ENCODE results near the gene HOXB1.
"Not testable (repeated sequence)": the region's sequence is repeated elsewhere in the genome, so short reads cannot be mapped to it uniquely, and the experiment has no call there.

Gene HOXB1

GRCh38 chr17:48510761-48511604 is 19.8 kb downstream of the HOXB1 start:
- no peaks in the 10 kb centered on the region for H3K36me3 ChIP-seq (ENCODE audit: insufficient read depth, low read length)
- no peaks in the 10 kb centered on the region for H3K9me3 ChIP-seq (ENCODE audit: low read length)
- no peaks in the 10 kb centered on the region for H3F3A ChIP-seq (ENCODE audit: insufficient read depth, low read length)
- H3K27me3 ChIP-seq (ENCODE audit: insufficient read depth, low read length) = no peaks in the 10 kb centered on the region
- H3K4me1 ChIP-seq (ENCODE audit: insufficient read depth, low read length, severe bottlenecking) = no peaks in the 10 kb centered on the region
- H2AFZ ChIP-seq (ENCODE audit: low read length) = no peak overlapping the region
- no peak overlapping the region for H3K9ac ChIP-seq (ENCODE audit: low read length)
- no peaks in the 10 kb centered on the region for H4K20me1 ChIP-seq (ENCODE audit: insufficient read depth, low read length)
- H3K9me2 ChIP-seq (ENCODE audit: low read depth, low read length) = no peaks in the 10 kb centered on the region
- no peak overlapping the region for H3K4me2 ChIP-seq (ENCODE audit: low read length)
- H3K27ac ChIP-seq (ENCODE audit: low read depth, low read length, poor library complexity, severe bottlenecking) = no peak overlapping the region
- no peaks in the 10 kb centered on the region for H3K79me2 ChIP-seq (ENCODE audit: insufficient read depth, low read length)
- TF ChIP-seq CTCF (IDR thresholded peaks at IDR 0.05; ENCODE audit: low read length) (no peak), EZH2 (IDR thresholded peaks at IDR 0.05; ENCODE audit: borderline replicate concordance, low read length) (no peak)
- H3K4me3 ChIP-seq (ENCODE audit: low read depth, low read length, poor library complexity, severe bottlenecking) = no peak overlapping the region

GRCh38 chr17:48510381-48510760 is 20.4 kb downstream of the HOXB1 start:
- no peak overlapping the region for H3K4me2 ChIP-seq (ENCODE audit: low read length)
- no peak overlapping the region for H3K27ac ChIP-seq (ENCODE audit: low read depth, low read length, poor library complexity, severe bottlenecking)
- H3K9ac ChIP-seq (ENCODE audit: low read length) = no peak overlapping the region

GRCh38 chr17:48509708-48510107 is 21.1 kb downstream of the HOXB1 start:
- H3K36me3 ChIP-seq (ENCODE audit: insufficient read depth, low read length); H3K9me2 ChIP-seq (ENCODE audit: low read depth, low read length); H3K27ac ChIP-seq (ENCODE audit: low read depth, low read length, poor library complexity, severe bottlenecking); H3K4me1 ChIP-seq (ENCODE audit: insufficient read depth, low read length, severe bottlenecking); H3F3A ChIP-seq (ENCODE audit: insufficient read depth, low read length); H3K79me2 ChIP-seq (ENCODE audit: insufficient read depth, low read length); H2AFZ ChIP-seq (ENCODE audit: low read length); H4K20me1 ChIP-seq (ENCODE audit: insufficient read depth, low read length); H3K4me3 ChIP-seq (ENCODE audit: low read depth, low read length, poor library complexity, severe bottlenecking); H3K4me2 ChIP-seq (ENCODE audit: low read length); H3K9ac ChIP-seq (ENCODE audit: low read length); H3K9me3 ChIP-seq (ENCODE audit: low read length); H3K27me3 ChIP-seq (ENCODE audit: insufficient read depth, low read length): not testable (repeated sequence)

More at GRCh38 chr17:48510381-48510760, 20.4 kb downstream of the HOXB1 start:
- H3K4me1 ChIP-seq (ENCODE audit: insufficient read depth, low read length, severe bottlenecking) = no peaks in the 10 kb centered on the region
- H3K9me2 ChIP-seq (ENCODE audit: low read depth, low read length) = no peaks in the 10 kb centered on the region
- H2AFZ ChIP-seq (ENCODE audit: low read length) = no peak overlapping the region
- TF ChIP-seq CTCF (IDR thresholded peaks at IDR 0.05; ENCODE audit: low read length) = no peak
- no peak for TF ChIP-seq EZH2 (IDR thresholded peaks at IDR 0.05; ENCODE audit: borderline replicate concordance, low read length)
- H3K4me3 ChIP-seq (ENCODE audit: low read depth, low read length, poor library complexity, severe bottlenecking) = no peak overlapping the region
- H3K27me3 ChIP-seq (ENCODE audit: insufficient read depth, low read length) = no peaks in the 10 kb centered on the region
- no peaks in the 10 kb centered on the region for H3K36me3 ChIP-seq (ENCODE audit: insufficient read depth, low read length)
- H3K79me2 ChIP-seq (ENCODE audit: insufficient read depth, low read length) = no peaks in the 10 kb centered on the region
- H4K20me1 ChIP-seq (ENCODE audit: insufficient read depth, low read length) = no peaks in the 10 kb centered on the region
- H3K9me3 ChIP-seq (ENCODE audit: low read length) = no peaks in the 10 kb centered on the region
- H3F3A ChIP-seq (ENCODE audit: insufficient read depth, low read length) = no peaks in the 10 kb centered on the region

- no peak overlapping the region for H3K4me3 ChIP-seq (ENCODE audit: low read depth, low read length, poor library complexity, severe bottlenecking)
Observed at GRCh38 chr17:48506246-48506645, 24.6 kb downstream of the HOXB1 start.

More at GRCh38 chr17:48506246-48506645, 24.6 kb downstream of the HOXB1 start:
- Histone ChIP-seq H3K9ac (ENCODE audit: low read length) (no peak overlapping the region), H3K27ac (ENCODE audit: low read depth, low read length, poor library complexity, severe bottlenecking) (no peak overlapping the region), H3K4me1 (ENCODE audit: insufficient read depth, low read length, severe bottlenecking) (no peaks in the 10 kb centered on the region), H3K9me3 (ENCODE audit: low read length) (no peaks in the 10 kb centered on the region), H3K27me3 (ENCODE audit: insufficient read depth, low read length) (no peaks in the 10 kb centered on the region; the same call in none of the 2 replicates), H3F3A (ENCODE audit: insufficient read depth, low read length) (no peaks in the 10 kb centered on the region), H2AFZ (ENCODE audit: low read length) (no peak overlapping the region), H3K36me3 (ENCODE audit: insufficient read depth, low read length) (no peaks in the 10 kb centered on the region), H3K4me2 (ENCODE audit: low read length) (no peak overlapping the region), H3K9me2 (ENCODE audit: low read depth, low read length) (no peaks in the 10 kb centered on the region), H4K20me1 (ENCODE audit: insufficient read depth, low read length) (no peaks in the 10 kb centered on the region), H3K79me2 (ENCODE audit: insufficient read depth, low read length) (no peaks in the 10 kb centered on the region)
- no peak for TF ChIP-seq CTCF (IDR thresholded peaks at IDR 0.05; ENCODE audit: low read length)
- TF ChIP-seq EZH2 (IDR thresholded peaks at IDR 0.05; ENCODE audit: borderline replicate concordance, low read length) = no peak
